Smooth muscle cell (in vitro differentiated cells): ENCODE data around the gene PEAK1. TPM values are rescaled to one million over a fixed set of nuclear protein-coding genes. Genes with fewer than 3 reads are reported as not detected.

ENCODE experiments used
- DNase-seq: peaks from one replicate; lab custom pipeline; 2025; ENCODE audit not compliant: unreplicated experiment; lab: John Stamatoyannopoulos, UW
- H2AFZ ChIP-seq: fragments of 200-600 bp; sonication (generic); 2 replicates; pipeline ENCODE4 v1.6.0; 2016; ENCODE audit warnings: antibody characterized with exemption, low read depth, mild to moderate bottlenecking
- H3F3A ChIP-seq: fragments of 200-600 bp; sonication (generic); 2 replicates; pipeline ENCODE4 v1.6.0; 2017; ENCODE audit warnings: antibody characterized with exemption, low read depth
- H3K27ac ChIP-seq: fragments of 200-600 bp; sonication (generic); 2 replicates; pipeline ENCODE4 v1.5.1; 2016; ENCODE audit warnings: low read depth, mild to moderate bottlenecking
- H3K27me3 ChIP-seq: fragments of 200-600 bp; sonication (generic); 2 replicates; pipeline ENCODE4 v1.6.1; 2016; ENCODE audit warnings: low read depth, mild to moderate bottlenecking
- H3K36me3 ChIP-seq: fragments of 200-600 bp; sonication (generic); 2 replicates; pipeline ENCODE4 v1.5.1; 2016; ENCODE audit warnings: low read depth
- H3K4me1 ChIP-seq: fragments of 200-600 bp; sonication (generic); 2 replicates; pipeline ENCODE4 v1.5.1; 2016; ENCODE audit warnings: low read depth
- H3K4me2 ChIP-seq: fragments of 200-600 bp; sonication (generic); 2 replicates; pipeline ENCODE4 v1.6.0; 2016; ENCODE audit warnings: mild to moderate bottlenecking
- H3K4me3 ChIP-seq: fragments of 200-600 bp; sonication (generic); 2 replicates; pipeline ENCODE4 v1.5.1; 2016; ENCODE audit warnings: mild to moderate bottlenecking
- H3K79me2 ChIP-seq: fragments of 200-600 bp; sonication (generic); 2 replicates; pipeline ENCODE4 v1.6.0; 2016; ENCODE audit warnings: low read depth, mild to moderate bottlenecking
- H3K9ac ChIP-seq: fragments of 200-600 bp; sonication (generic); 2 replicates; pipeline ENCODE4 v1.6.0; 2016; ENCODE audit warnings: low read depth
- H3K9me3 ChIP-seq: fragments of 200-600 bp; sonication (generic); replicated peaks from 2 replicates; pipeline ENCODE4 v1.5.1; 2016; ENCODE audit warnings: low read depth
- H4K20me1 ChIP-seq: fragments of 200-600 bp; sonication (generic); 2 replicates; pipeline ENCODE4 v1.6.0; 2016; ENCODE audit warnings: low read depth
- CTCF ChIP-seq: fragments of 200-600 bp; sonication (generic); IDR thresholded peaks from 2 replicates; pipeline ENCODE4 v1.5.1; 2017; ENCODE audit warnings: borderline replicate concordance, mild to moderate bottlenecking, antibody characterized with exemption; ENCODE audit not compliant: insufficient read depth, poor library complexity, severe bottlenecking
- WGBS: methylation state at CpG from one replicate; pipeline ENCODE4 v1.1.7; 2016; ENCODE audit warnings: low lambda C conversion rate; 5-methylcytosine and 5-hydroxymethylcytosine counted together
- polyA plus RNA-seq: library from polyadenylated mRNA; unstranded; fragments of >200 nt; fragmentation: Nextera tagmentation; extraction: Ambion mirVana; gene quantifications from 2 replicates; pipeline ENCODE4 v1.2.1, GENCODE V29; 2016
- total RNA-seq: library from RNA; depleted of rRNA; stranded (reverse); fragments of >200 nt; gene quantifications from 2 replicates; pipeline ENCODE4 v1.2.3, GENCODE V29; 2014

PEAK1 gene
- total and polyA plus RNA-seq, 2 experiments from 2014 or later: 5.6 to 21.9 TPM

GRCh38 chr15:77107068-77107467 is 312.8 kb downstream of the PEAK1 start:
- Histone ChIP-seq H3K79me2 (no peaks in the 10 kb centered on the region), H3K4me3 (no peak overlapping the region), H3K27me3 (no peaks in the 10 kb centered on the region), H2AFZ (no peak overlapping the region), H3K4me1 (peaks cover 7% of the 10 kb centered on the region), H4K20me1 (no peaks in the 10 kb centered on the region), H3K9ac (no peak overlapping the region), H3K36me3 (no peaks in the 10 kb centered on the region), H3K4me2 (no peak overlapping the region), H3F3A (no peaks in the 10 kb centered on the region), H3K27ac (no peak overlapping the region), H3K9me3 (no peaks in the 10 kb centered on the region)
- 91% methylated on average over 2 of the region's 2 CpGs for WGBS
- DNase-seq: no peak
- TF ChIP-seq CTCF: no peak

GRCh38 chr15:77104155-77104554 is 315.7 kb downstream of the PEAK1 start:
- Histone ChIP-seq H3K27me3 (no peaks in the 10 kb centered on the region), H3K27ac (no peak overlapping the region), H3K4me1 (peaks cover 7% of the 10 kb centered on the region), H3K4me2 (no peak overlapping the region), H3K36me3 (no peaks in the 10 kb centered on the region), H3F3A (no peaks in the 10 kb centered on the region), H3K9me3 (no peaks in the 10 kb centered on the region), H3K4me3 (no peak overlapping the region), H2AFZ (no peak overlapping the region), H3K9ac (no peak overlapping the region), H3K79me2 (no peaks in the 10 kb centered on the region), H4K20me1 (no peaks in the 10 kb centered on the region)
- 88% methylated on average over 3 of the region's 3 CpGs for WGBS
- no peak for TF ChIP-seq CTCF
- DNase-seq: no peak

GRCh38 chr15:77099741-77100463 is 320.0 kb downstream of the PEAK1 start:
- H3K9me3 ChIP-seq: no peaks in the 10 kb centered on the region
- no peak for DNase-seq
- WGBS: 90% methylated on average over 4 of the region's 4 CpGs

More at GRCh38 chr15:77099741-77100463, 320.0 kb downstream of the PEAK1 start:
- Histone ChIP-seq H3K4me1 (peaks cover 4% of the 10 kb centered on the region), H4K20me1 (no peaks in the 10 kb centered on the region), H3K27ac (no peak overlapping the region), H3F3A (no peaks in the 10 kb centered on the region), H3K36me3 (no peaks in the 10 kb centered on the region), H3K4me2 (no peak overlapping the region), H3K4me3 (no peak overlapping the region), H3K27me3 (no peaks in the 10 kb centered on the region), H3K79me2 (no peaks in the 10 kb centered on the region), H3K9ac (no peak overlapping the region), H2AFZ (no peak overlapping the region)
- no peak for TF ChIP-seq CTCF
